GM12801 (cell line): ENCODE results near the gene CEP350.

Source experiments
- TF ChIP-seq, protein P1 (sequence below): IDR thresholded peaks from one replicate; pipeline ENCODE4 v1.5.1; 2011; ENCODE audit warnings: control low read depth; ENCODE audit not compliant: insufficient read length; ENCODE audit errors: extremely low read depth

CEP350 gene

DNA sequence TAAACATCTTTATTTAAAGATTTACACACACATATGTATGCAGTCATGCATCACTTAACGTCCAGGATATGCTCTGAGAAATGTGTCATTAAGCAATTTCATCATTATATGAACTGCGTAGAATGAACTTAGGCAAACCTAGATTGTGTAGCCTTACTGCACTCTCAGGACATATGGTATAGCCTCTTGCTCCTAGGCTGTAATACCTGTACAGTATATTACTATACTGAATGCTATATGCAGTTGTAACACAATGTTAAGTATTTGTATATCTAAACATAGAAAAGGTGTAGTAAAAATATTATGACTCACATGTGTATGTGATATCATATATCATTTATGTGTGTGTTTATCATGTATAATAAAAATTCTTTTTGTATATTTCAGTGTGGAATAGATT lies 126.9 kb downstream of the CEP350 start:
- TF ChIP-seq, protein P1, sequence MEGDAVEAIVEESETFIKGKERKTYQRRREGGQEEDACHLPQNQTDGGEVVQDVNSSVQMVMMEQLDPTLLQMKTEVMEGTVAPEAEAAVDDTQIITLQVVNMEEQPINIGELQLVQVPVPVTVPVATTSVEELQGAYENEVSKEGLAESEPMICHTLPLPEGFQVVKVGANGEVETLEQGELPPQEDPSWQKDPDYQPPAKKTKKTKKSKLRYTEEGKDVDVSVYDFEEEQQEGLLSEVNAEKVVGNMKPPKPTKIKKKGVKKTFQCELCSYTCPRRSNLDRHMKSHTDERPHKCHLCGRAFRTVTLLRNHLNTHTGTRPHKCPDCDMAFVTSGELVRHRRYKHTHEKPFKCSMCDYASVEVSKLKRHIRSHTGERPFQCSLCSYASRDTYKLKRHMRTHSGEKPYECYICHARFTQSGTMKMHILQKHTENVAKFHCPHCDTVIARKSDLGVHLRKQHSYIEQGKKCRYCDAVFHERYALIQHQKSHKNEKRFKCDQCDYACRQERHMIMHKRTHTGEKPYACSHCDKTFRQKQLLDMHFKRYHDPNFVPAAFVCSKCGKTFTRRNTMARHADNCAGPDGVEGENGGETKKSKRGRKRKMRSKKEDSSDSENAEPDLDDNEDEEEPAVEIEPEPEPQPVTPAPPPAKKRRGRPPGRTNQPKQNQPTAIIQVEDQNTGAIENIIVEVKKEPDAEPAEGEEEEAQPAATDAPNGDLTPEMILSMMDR, result no peak

DNA sequence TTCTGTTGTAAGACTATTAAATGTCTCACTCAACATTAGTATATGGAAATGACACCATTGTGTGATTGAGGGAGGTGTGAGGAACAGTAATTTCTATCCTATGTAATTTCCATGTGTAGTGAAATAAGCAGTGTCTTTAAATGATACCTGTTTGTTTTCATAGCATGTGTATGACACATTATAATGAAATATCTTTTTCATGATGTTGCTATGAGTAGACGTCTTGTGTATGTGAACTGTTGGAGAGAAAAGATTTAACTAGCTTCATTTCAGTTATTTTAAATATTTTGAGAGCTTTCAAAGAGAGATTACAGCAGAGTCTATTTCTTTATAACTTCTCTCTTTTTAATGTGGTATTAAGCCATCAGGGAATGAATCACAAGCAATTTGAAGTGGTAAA lies 128.6 kb downstream of the CEP350 start:
- TF ChIP-seq, protein P1, result no peak

DNA sequence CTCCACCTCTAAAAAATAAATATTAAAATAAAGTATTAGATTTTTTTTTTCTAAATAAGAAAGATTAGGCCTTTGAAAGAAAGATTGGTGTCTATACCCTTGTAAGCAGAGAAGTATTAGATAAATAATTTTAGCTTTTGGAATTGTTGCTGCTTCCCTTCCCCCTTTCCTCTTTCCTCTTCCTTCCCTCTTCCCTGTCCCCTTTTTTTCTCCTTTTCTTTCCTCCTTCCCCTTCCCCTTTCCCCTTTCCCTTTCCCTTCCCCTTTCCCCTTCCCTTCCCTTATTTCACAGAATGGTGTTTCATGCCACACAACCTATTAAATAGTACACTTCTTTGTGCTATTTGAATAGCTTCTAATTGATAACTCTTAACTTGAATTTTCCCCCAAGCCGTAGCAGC lies 130.3 kb downstream of the CEP350 start:
- TF ChIP-seq, protein P1, result no peak

DNA sequence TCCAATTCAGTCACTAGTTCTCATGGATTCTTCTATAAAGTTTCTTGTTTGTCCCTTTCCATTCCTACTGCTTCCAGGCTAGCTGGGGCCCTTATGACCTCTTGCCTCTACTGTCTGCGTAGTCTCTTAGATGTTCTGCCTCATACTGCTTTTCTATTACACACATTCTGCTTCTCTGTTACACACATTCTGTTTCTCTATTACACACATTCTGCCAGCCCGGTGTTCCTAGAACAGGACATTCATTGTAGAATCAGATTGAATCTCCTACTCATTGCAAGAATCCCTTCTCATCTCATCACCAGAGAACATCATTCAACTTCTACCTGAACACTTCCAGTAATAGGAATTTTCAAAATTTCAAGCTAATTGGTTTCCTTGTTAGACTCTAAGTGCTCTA lies 130.7 kb downstream of the CEP350 start:
- TF ChIP-seq, protein P1, result no peak

DNA sequence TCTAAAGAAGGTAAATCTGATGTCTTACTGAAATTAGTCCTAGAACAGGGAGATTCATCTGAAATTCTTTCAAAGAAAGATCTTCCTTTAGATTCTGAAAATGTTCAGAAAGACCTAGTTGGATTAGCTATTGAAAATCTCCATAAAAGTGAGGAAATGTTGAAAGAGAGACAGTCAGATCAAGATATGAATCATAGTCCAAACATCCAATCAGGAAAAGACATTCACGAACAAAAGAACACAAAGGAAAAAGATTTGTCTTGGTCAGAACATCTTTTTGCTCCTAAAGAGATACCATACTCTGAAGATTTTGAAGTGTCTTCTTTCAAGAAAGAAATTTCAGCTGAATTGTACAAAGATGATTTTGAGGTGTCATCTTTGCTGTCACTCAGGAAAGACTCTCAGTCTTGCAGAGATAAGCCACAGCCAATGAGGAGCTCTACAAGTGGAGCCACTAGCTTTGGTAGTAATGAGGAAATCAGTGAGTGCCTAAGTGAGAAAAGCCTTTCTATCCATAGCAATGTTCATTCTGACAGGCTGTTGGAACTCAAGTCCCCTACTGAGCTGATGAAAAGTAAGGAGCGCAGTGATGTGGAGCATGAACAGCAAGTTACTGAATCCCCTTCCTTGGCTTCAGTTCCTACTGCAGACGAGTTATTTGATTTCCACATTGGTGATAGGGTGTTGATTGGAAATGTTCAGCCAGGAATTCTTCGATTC lies 138.5 kb downstream of the CEP350 start:
- TF ChIP-seq, protein P1, result no peak

DNA sequence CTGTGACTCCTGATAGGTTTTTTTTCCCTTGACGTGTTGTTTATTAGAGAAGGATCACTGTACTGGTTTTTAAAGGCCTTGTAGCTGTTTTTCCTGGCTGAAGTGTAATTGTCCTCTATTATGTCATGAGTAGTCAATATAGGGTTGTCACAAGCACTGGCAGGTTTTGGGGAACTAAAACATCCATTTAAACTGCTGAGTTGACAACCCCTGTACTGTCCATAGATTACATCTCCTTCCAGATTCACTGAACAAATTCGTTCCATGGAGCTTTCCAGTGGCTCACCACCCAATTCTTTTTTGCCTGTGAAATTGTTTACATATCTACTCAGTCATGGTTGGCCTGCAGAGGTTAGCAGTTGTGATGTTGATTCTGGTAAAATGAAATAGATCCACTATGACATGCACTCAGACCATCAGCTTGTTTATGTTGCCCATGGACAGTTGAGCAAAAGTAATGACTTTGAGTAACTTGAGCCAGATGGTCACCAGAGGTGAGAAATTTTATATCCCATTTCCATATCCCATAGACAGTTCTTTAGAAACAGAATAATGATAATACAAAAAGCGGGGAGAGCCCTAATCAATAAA lies 140.2 kb downstream of the CEP350 start:
- TF ChIP-seq, protein P1, result no peak

DNA sequence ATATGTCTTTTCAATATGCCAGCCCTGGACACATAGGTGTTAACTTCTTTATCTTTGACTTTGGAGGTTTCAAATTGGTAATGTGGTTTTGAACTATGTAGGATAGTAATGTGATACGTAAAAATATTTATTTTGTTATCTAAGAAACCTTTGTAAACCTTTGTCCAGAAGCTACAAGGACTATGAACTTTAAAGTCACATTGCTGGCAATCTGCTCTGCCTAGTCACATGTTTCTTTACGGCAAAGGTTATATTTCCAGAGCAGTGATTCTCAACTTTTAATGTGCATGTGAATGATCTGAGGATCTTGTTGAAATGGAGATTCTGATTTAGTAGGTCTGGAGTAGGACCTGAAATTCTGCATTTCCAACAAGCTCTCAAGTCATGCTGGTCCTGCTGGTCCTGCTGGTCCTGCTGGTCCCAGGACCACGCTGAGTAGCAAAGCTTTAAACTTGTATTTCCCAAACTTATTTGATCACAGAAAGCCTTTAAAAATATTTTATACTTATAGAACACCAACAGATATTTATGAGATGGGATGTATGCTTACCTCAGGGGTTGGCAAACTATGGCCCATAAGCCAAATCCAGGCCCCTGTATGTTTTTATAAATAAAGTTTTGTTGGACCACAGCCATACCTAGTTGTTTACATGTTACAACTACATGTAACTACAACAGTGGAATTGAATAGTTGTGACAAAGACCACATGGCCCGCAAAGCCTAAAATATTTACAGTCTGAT lies 142.1 kb downstream of the CEP350 start:
- TF ChIP-seq, protein P1, result no peak
